GM19455 (cell line): Measurements from ENCODE around the gene COL12A1.
A peak's percentile ranks its signal among the peaks of the same experiment; 100 is the strongest.
"Not testable (repeated sequence)": the region's sequence is repeated elsewhere in the genome, so short reads cannot be mapped to it uniquely, and the experiment has no call there.

Experiments
- ATAC-seq: cut with Tn5 transposase; IDR thresholded peaks from one replicate; pipeline ENCODE4 v1.9.1; 2021; ENCODE audit not compliant: unreplicated experiment

COL12A1 gene

GRCh38 chr6:75213112-75213511, 7.3 kb upstream of the COL12A1 start:
- no peak for ATAC-seq

DNA sequence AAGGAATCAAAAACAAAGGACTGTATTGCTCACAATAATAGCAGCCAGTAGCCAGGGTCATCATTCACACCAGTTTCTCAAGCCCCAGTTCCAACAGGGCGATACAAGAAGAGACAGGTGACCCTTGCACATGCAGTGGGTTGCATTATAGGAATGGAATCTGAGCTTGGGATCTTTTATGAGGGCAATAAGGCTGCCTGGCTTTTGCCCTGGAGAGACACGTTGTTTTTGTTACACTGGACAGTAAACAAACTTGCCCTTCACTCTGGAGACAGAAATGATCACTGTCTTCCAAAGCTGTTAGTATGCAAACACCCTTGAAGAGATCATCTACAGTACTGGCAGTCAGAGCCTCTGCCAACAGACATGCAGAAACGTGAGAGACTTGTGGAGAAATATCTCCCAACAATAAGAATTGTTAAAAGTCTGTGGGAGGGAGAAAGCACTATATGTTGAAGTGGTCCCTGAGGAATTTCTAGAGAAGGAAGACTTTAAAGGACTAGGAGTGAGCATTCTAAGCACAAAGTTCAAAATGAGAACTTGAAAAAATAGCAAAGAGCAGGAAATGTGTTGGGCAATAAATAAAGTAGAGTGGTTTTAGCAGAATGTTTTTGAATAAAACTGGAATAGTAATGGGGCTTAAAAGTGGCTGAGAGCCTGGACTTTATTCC, 6.2 kb upstream of the COL12A1 start:
- no peak for ATAC-seq

- no peak for ATAC-seq
Measured at GRCh38 chr6:75210885-75211739, 5.3 kb upstream of the COL12A1 start.

DNA sequence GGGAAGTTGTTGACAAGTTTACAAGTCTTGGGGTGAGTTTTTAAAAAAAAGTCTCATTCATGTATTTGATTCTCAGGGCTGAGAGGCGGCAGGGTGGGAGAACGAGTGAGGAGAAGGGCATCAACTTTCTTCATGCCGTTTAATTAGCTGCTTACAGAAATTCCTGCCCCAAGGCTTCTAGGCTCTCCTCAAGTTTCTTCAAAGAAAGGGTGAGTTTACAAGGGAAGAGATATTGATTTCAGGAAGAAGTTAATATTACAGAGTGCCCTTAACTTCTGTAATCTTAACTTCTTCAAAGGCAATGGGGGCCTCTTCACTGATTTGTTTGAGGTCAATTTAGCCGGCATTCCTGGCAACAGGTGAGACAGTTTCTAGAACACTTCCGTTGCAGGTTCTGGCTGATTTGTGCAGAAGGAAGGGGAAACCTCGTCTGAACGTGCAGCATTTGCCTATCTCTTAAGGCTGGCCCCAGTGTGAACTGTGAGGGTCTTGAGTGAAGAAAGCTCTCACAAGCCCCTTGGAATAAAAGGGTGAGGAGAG, 3.4 kb upstream of the COL12A1 start:
- ATAC-seq: no peak

- peak; percentile 79 for ATAC-seq
Measured at GRCh38 chr6:75208298-75209183, 2.7 kb upstream of the COL12A1 start.

DNA sequence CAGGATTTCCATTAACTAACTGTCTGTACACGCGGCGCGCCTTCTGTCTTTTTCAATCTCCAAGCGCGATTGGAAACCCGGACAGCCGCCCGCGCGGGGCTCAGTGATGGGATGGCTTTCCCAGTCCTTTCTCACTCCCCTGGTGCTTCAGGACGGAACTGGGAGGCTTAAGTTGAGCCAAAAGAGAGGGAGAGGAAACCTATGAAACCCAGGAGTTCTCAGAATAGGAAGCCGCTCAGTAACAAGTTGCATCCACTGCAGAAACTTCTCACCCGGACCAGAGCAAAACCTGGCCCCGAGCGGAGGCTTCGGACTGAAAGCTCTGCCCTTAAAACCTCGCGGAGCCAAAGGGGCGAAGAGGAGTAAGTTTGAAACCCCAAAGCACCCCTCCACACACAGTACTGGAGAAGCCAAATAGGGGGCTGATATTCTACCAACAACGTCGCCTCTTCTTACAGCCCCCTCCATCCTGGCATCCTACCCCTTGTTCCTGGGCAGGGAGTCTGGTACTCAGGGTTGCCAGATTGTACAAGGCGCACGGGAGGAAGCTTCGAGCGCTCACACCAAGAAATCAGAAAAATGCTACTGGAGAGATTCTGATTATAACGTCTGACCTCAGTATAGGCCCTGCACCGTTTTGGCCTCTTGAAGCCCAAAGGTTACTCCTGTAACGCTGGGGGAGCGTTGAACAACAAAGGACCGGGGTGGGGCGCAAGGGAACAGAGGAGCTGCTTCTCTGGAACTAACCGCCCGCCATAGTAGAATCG, 906 bp upstream of the COL12A1 start:
- ATAC-seq: no peak

- ATAC-seq: no peak
Measured at GRCh38 chr6:75204959-75205775, 686 bp downstream of the COL12A1 start.

DNA sequence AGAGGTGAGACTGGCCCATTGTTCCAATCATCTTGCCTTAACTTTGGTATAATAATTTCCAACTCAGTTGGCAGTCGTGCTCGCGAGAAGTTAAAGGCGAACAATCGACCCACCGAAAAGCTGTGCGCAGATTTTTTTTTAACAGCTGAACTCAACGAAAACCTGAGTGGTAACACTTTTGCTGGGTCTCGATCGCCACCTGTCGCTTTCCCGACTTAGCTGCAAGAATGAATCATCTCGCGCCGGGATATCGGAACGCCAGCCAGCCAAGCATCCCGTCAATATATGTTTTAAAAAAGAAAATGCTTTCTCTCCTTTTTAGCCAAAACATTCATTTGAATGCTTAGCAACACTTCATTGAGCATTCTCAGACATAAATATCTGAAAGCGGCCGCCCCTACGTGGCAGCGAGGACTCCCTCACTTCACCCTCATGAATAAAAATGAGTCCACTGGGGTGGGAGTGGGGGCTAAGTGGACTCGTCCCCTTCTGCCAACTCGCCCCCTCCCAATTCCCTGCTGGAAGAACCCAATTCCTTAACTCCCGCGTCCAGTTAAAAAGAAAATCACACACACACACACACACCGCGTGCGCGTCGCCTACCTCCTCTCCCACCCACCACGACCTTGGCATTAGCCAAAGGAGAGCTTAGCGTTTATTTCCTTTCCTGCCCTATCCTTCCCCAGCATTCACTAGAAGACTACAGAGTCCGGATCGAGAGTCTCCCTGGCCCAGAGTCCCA, 1.5 kb downstream of the COL12A1 start:
- no peak for ATAC-seq

DNA sequence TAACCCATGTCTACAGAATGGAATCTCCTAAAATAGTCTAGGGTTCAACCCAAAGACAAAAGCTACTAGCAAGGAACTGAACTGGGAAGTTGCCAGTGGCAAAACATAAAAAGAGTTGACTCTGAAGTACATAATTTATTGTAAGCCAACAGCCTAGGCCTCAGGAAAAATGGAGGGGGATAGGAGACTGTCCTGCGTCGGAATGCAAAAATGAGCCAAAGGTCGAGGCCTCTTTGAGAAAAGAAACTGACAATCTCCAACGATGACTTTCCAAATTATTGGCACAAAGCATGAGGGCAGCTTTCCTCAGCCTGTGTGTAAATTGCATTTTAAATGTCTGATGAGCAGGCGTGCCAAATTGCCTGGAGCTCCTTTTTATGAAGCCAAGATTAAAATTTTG, 2.1 kb downstream of the COL12A1 start:
- no peak for ATAC-seq

- no peak for ATAC-seq
Measured at GRCh38 chr6:75202676-75203131, 3.1 kb downstream of the COL12A1 start.

DNA sequence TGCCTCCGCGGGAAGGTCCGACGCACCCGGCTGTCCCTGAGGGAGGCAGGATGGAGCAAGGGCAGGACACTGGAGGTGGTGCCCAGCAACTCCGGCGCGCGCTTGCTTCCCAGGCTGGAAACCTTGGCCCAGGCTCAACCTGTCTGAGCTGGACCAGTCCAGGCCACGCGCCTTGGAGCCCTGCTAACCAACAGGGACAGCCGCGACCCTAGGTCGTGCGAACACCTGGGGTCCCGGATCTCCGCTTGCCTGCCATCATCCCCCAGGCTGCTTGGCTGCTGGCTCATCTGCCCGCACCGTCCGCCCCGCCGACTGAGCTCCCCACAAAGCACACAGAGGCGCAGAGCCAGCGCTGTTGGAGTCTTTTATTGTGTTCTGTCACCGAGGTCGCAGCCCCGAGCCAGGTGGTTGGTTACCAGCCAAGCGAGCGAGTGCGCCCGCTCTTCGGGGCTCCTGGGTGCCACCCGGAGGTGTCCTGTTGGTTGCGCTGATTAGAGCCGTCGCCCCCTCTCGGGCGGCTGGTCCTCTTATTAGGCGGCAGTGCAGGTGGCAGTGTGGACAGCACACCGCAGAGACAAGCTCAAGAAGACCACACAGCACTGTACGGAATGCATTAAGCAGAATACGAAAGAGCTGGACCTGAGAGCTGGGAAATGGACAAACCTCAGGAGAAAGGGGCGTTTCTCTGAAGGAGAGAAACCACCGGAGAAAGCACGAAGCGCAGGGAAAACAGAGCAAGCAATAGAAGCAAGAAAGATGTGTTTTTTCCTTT, 3.8 kb downstream of the COL12A1 start:
- ATAC-seq: no peak

DNA sequence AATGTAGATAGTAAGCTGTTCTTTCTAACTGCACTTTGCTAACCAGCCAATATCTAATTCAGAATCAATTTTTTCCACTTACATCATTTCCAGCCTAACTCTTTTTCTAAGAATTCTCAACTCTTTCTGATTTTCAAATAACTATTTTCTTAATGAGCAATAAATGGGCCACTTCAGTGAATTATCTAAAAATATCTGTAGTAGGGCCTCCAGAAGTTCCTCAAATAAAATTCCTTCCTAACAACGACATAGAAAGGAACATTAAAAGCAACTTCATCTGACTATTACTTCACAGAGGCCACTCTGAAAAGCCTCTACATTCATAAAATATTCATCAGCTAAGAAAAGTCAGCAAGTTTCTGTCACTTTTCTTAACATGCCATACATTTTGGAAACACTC, 4.8 kb downstream of the COL12A1 start:
- ATAC-seq: no peak

DNA sequence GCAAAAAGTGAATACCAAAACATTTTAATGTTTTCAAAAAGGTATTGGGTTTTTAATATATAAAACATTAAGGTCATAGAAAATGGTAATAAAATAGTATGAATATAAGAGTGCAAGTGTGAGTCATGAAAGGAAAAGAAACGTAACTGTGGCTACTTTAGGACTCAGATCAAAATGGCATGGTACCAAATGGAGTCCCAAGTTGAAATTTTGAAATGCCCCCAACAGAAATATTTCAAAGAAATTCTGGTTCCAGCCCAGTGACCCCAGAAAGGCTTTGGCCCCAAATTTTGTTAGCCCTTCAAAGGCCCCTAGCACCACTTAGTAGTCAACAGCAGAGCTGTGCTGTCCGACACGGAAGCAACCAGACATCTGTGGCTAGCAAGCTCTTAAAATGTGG, 6.0 kb downstream of the COL12A1 start:
- no peak for ATAC-seq

DNA sequence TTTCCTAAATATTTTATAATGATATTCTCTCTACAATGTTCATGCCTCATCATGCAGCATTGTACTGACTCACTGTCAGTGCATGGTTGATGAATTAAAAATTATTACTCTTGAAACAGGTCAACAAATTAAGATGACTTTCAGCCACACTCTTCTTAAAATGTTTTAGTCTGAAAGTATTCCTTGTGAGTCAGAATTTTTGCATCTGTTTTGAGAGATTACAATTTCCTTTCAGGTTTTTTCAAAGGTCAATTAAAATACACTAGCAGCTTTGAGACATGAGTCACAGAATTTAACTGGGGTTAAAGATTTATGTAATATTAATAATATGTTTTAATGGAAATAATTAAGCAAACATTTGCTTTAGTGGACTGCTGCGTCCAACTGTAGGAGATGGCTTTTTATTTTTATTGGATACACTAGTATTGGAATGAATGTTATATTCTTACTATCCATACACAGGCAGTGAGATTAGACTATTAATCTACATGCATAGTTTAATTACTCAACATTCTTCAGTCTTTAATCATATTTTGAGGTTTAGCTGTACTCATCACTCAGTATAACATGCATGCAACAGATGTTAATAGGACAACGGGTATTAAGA, 9.7 kb downstream of the COL12A1 start:
- ATAC-seq: no peak

DNA sequence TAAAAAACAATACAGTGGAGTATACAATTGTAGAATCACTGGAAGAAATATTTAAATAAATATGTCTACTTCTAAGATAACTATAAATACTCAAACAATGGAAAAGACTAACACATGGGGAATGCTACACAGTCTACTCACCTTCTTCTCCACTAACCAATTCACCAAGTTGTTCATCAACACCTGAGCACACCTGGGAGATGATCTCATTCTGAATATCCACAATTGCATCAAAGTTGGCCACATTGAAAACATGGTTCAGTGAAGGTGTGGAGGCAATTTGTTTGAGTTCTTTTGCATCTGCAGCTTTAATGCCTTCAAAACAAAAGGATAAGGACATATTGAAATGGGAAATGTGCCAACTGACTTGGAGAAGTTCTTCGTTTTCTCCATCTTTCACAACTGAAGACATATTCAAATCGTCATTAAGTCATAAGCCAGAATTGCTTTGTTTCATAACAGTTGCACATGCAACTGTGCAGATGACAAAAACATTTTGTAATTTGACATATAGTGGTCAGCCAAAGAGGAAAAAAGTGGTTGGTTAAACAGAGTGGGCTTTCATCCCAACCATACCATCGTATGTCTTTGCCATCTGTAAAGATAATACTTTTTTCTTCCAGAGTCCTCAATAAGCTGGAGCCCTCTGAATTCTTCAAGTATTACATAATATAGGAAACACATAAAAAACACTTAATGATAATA, 17.5 kb downstream of the COL12A1 start:
- no peak for ATAC-seq

- ATAC-seq: not testable (repeated sequence)
Measured at GRCh38 chr6:75186581-75186980, 19.3 kb downstream of the COL12A1 start.

DNA sequence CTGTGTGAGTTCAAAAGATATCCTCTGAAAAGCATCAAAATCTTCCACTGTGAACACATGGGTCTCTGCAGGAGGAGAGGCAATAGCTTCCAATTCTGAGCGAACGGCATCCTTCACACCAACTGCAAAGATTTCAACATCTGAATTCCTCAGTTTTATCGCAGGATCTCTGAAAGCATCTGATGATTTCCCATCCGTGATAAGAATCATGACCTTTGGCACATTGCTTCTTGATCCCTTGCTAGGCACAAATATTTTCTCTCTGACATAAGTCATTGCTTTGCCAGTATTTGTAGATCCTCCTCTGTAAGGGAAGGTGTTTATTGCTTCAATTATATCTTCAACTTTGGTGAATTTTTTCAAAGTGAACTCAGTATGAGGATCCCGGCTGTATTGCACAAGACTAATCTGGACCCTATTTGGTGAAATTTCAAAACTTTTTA, 22.7 kb downstream of the COL12A1 start:
- ATAC-seq: no peak
